Neural cell (in vitro differentiated cells): ENCODE measurements around the gene GRHL1. TPM values are rescaled to one million over a fixed set of nuclear protein-coding genes. Genes with fewer than 3 reads are reported as not detected.

Experiments used
- H2AFZ ChIP-seq: fragments of 200-600, 300-800 bp; sonication (generic), shearing (Covaris generic); 2 replicates; pipeline ENCODE4 v1.6.0; 2014; ENCODE audit warnings: low read depth, mild to moderate bottlenecking, antibody characterized with exemption, low read length, moderate library complexity
- H3F3A ChIP-seq: fragments of 200-600 bp; shearing (Covaris generic); 2 replicates; pipeline ENCODE4 v1.6.1; 2016; ENCODE audit warnings: mild to moderate bottlenecking, moderate library complexity, mixed read lengths, antibody characterized with exemption, low read length; ENCODE audit not compliant: insufficient read depth, poor library complexity, severe bottlenecking
- H3K27ac ChIP-seq: fragments of 200-600, 300-800 bp; sonication (generic), shearing (Covaris generic); 2 replicates; pipeline ENCODE4 v1.5.1; 2014; ENCODE audit warnings: mild to moderate bottlenecking, low read length, moderate library complexity
- H3K27me3 ChIP-seq: fragments of 300-800, 200-600 bp; sonication (generic), shearing (Covaris generic); 2 replicates; pipeline ENCODE4 v1.6.0; 2014; ENCODE audit warnings: mild to moderate bottlenecking, low read depth, low read length, moderate library complexity; ENCODE audit not compliant: insufficient read depth
- H3K36me3 ChIP-seq: fragments of 300-800, 200-600 bp; sonication (generic), shearing (Covaris generic); 2 replicates; pipeline ENCODE4 v1.5.1; 2014; ENCODE audit warnings: mild to moderate bottlenecking, antibody characterized with exemption, low read length, moderate library complexity; ENCODE audit not compliant: insufficient read depth
- H3K4me2 ChIP-seq: fragments of 300-800, 200-600 bp; sonication (generic), shearing (Covaris generic); 2 replicates; pipeline ENCODE4 v1.6.0; 2014; ENCODE audit warnings: mild to moderate bottlenecking, low read length
- H3K4me3 ChIP-seq: fragments of 300-800, 200-600 bp; sonication (generic), shearing (Covaris generic); 2 replicates; pipeline ENCODE4 v1.5.1; 2014; ENCODE audit warnings: mild to moderate bottlenecking, low read length, moderate library complexity
- H3K79me2 ChIP-seq: fragments of 200-600 bp; shearing (Covaris generic); replicated peaks from 2 replicates; pipeline ENCODE4 v1.6.0; 2014; ENCODE audit warnings: mild to moderate bottlenecking, low read length, moderate library complexity; ENCODE audit not compliant: insufficient read depth
- H3K9ac ChIP-seq: fragments of 300-800, 200-600 bp; sonication (generic), shearing (Covaris generic); 2 replicates; pipeline ENCODE4 v1.6.1; 2016; ENCODE audit warnings: mild to moderate bottlenecking, low read length, mixed read lengths
- H3K9me2 ChIP-seq: fragments of 200-600 bp; shearing (Covaris generic); 2 replicates; pipeline ENCODE4 v1.6.1; 2016; ENCODE audit warnings: mild to moderate bottlenecking, low read length, mixed read lengths; ENCODE audit not compliant: insufficient read depth
- H3K9me3 ChIP-seq: fragments of 200-600, 300-800 bp; sonication (generic), shearing (Covaris generic); 2 replicates; pipeline ENCODE4 v1.6.1; 2016; ENCODE audit warnings: mild to moderate bottlenecking, mixed run types, low read length, moderate library complexity, mixed read lengths
- H4K20me1 ChIP-seq: fragments of 200-600 bp; shearing (Covaris generic); 2 replicates; pipeline ENCODE4 v1.6.1; 2016; ENCODE audit warnings: mild to moderate bottlenecking, mixed run types; ENCODE audit not compliant: insufficient read depth
- CTCF ChIP-seq: fragments of 450-650 bp; IDR thresholded peaks from 2 replicates; pipeline ENCODE4 v1.5.1; 2014; ENCODE audit warnings: antibody characterized with exemption, mild to moderate bottlenecking, moderate library complexity; ENCODE audit not compliant: poor library complexity, severe bottlenecking
- EP300 ChIP-seq: fragments of 450-650 bp; conservative IDR thresholded peaks from 2 replicates; pipeline ENCODE4 v1.6.1; 2014; ENCODE audit warnings: antibody characterized with exemption, mild to moderate bottlenecking, moderate library complexity; ENCODE audit not compliant: poor library complexity, severe bottlenecking
- EZH2 ChIP-seq: fragments of 200-600, 300-800 bp; shearing (Covaris generic), sonication (generic); IDR thresholded peaks from 2 replicates; pipeline ENCODE4 v1.6.1; 2014; ENCODE audit warnings: antibody characterized with exemption, low read length, borderline replicate concordance, mild to moderate bottlenecking; ENCODE audit not compliant: insufficient read depth, poor library complexity, severe bottlenecking
- MXI1 ChIP-seq: fragments of 450-650 bp; conservative IDR thresholded peaks from 2 replicates; pipeline ENCODE4 v1.6.1; 2014; ENCODE audit warnings: antibody characterized with exemption, mild to moderate bottlenecking; ENCODE audit not compliant: poor library complexity, severe bottlenecking
- POLR2AphosphoS5 ChIP-seq: IDR thresholded peaks from 2 replicates; pipeline ENCODE4 v1.6.1; 2012
- RAD21 ChIP-seq: fragments of 450-650 bp; conservative IDR thresholded peaks from 2 replicates; pipeline ENCODE4 v1.6.1; 2014; ENCODE audit warnings: antibody characterized with exemption, mild to moderate bottlenecking, moderate library complexity
- REST ChIP-seq: IDR thresholded peaks from 2 replicates; pipeline ENCODE4 v1.6.1; 2012; ENCODE audit warnings: borderline replicate concordance
- SMC3 ChIP-seq: fragments of 450-650 bp; conservative IDR thresholded peaks from 2 replicates; pipeline ENCODE4 v1.6.1; 2014; ENCODE audit warnings: antibody characterized with exemption, mild to moderate bottlenecking, moderate library complexity; ENCODE audit not compliant: poor library complexity
- TAF1 ChIP-seq: IDR thresholded peaks from 2 replicates; pipeline ENCODE4 v1.6.1; 2012; ENCODE audit warnings: low read depth
- polyA plus RNA-seq: library from polyadenylated mRNA; depleted of rRNA; stranded (reverse); fragments of >200 nt; gene quantifications from 2 replicates; pipeline ENCODE4 v1.2.3, GENCODE V29; 2014

The GRHL1 gene
- polyA plus RNA-seq, 1 donor from 2014 or later = 26.3 TPM

GRCh38 chr2:9949239-9949991 lies 2.1 kb upstream of the GRHL1 start:
- no peak overlapping the region for H3K4me3 ChIP-seq
- H3K27me3 ChIP-seq = peaks cover 11% of the 10 kb centered on the region
- H3K79me2 ChIP-seq = no peaks in the 10 kb centered on the region
- H3K4me2 ChIP-seq = no peak overlapping the region
- H3K36me3 ChIP-seq = no peaks in the 10 kb centered on the region
- TF ChIP-seq MXI1 (no peak), POLR2AphosphoS5 (no peak)
- H3F3A ChIP-seq = no peaks in the 10 kb centered on the region
- no peaks in the 10 kb centered on the region for H3K9me3 ChIP-seq
- H3K27ac ChIP-seq = no peak overlapping the region
- no peaks in the 10 kb centered on the region for H4K20me1 ChIP-seq
- H3K9ac ChIP-seq = no peak overlapping the region
- no peak overlapping the region for H2AFZ ChIP-seq
- no peaks in the 10 kb centered on the region for H3K9me2 ChIP-seq

GRCh38 chr2:9949992-9950520 lies 1.4 kb upstream of the GRHL1 start:
- Histone ChIP-seq H3K4me2 (no peak overlapping the region), H3K27ac (no peak overlapping the region), H3K9me2 (no peaks in the 10 kb centered on the region), H3K36me3 (no peaks in the 10 kb centered on the region), H3K9me3 (no peaks in the 10 kb centered on the region), H3K4me3 (peak overlapping the region; percentile 66), H3F3A (no peaks in the 10 kb centered on the region), H3K27me3 (peaks cover 11% of the 10 kb centered on the region), H2AFZ (no peak overlapping the region), H4K20me1 (no peaks in the 10 kb centered on the region), H3K9ac (peak overlapping the region; percentile 66), H3K79me2 (no peaks in the 10 kb centered on the region)
- TF ChIP-seq CTCF (no peak), SMC3 (no peak), RAD21 (no peak), EP300 (no peak), POLR2AphosphoS5 (no peak), REST (no peak), EZH2 (no peak), TAF1 (no peak), MXI1 (no peak)
